ENCODE data around the gene ABCC8.

- no peak for TF ChIP-seq GATA2 (IDR thresholded peaks at IDR 0.05; ENCODE audit: low read depth, low read length)
- no peak for TF ChIP-seq GATA3 (IDR thresholded peaks at IDR 0.05; ENCODE audit: low read depth, low read length)
Observed at GRCh38 chr11:17525570-17525969, 48.9 kb upstream of the ABCC8 start.
